GM12891 (cell line): ENCODE measurements around the gene PRSS48.

ENCODE experiments used
- PAX5 ChIP-seq: IDR thresholded peaks from 2 replicates; pipeline ENCODE4 v1.6.1; 2011; ENCODE audit warnings: low read length, moderate library complexity, mild to moderate bottlenecking; ENCODE audit not compliant: insufficient read depth, severe bottlenecking
- POLR2A ChIP-seq: IDR thresholded peaks from 2 replicates; pipeline ENCODE4 v1.6.1; 2011; ENCODE audit warnings: low read depth, low read length, control low read depth
- POLR2AphosphoS5 ChIP-seq: IDR thresholded peaks from 2 replicates; pipeline ENCODE4 v1.6.1; 2011; ENCODE audit warnings: low read depth, low read length, control low read depth
- POU2F2 ChIP-seq: IDR thresholded peaks from 2 replicates; pipeline ENCODE4 v1.6.1; 2011; ENCODE audit warnings: low read depth, mild to moderate bottlenecking, control low read depth, low read length, moderate library complexity
- TAF1 ChIP-seq: IDR thresholded peaks from 2 replicates; pipeline ENCODE4 v1.6.1; 2011; ENCODE audit warnings: low read depth, low read length, control low read depth

DNA sequence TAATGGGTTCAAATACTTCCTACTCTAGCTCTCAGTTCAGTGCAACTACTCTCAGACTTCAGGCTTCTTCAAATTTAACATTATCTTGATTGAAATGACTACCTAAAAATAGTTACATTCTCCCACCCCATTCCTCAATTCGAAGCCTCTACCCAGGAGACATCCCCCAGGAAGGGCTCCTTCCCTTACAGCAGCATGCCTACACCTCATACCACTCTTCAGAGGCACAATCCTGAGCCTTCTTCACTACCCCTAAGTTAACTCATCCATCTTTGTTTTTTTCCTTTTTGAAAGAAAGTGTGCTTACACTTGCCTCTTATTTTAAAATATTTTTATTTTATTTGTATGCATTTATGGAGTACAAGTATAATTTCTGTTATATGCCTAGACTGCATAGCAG is 17.2 kb upstream of the PRSS48 start:
- TF ChIP-seq POLR2A (no peak), POLR2AphosphoS5 (no peak), TAF1 (no peak), PAX5 (no peak), POU2F2 (no peak)
